Measurements from ENCODE around the gene USP25. TPM values are rescaled to one million over a fixed set of nuclear protein-coding genes. Genes with fewer than 3 reads are reported as not detected.

Gene USP25
- polyA plus RNA-seq, 1 donor (not counting 4 experiments of a cell fraction or from before 2014, with no cell fraction given): 17.8 TPM

DNA sequence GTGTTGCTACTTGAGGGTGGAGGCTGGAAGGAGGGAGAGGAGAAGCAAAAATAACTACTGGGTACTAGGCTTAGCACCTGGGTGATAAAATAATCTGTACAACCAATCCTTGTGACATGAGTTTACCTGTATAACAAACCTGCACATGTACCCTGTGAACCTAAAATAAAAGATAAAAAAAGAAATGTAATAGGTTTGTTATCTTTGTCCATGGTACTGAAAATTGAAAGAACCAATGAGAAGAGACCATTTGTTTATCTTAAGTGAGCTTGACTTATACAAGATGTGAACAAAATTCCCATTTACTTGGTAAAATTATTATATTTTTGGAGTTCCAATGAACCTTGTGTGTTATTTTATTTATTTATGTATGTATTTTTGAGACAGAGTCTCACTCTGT lies 11.1 kb upstream of the USP25 start:
- Histone ChIP-seq H2AFZ (ENCODE audit: control insufficient read depth, low read length) (no peak overlapping the region), H3K4me3 (ENCODE audit: control insufficient read depth in 2 of 3, extremely low read depth in 1 of 3, insufficient read depth in 2 of 3, low read depth in 1 of 3, low read length in 3 of 3) (no peak overlapping the region), H4K20me1 (ENCODE audit: control insufficient read depth, extremely low read depth, insufficient read depth, low read length) (no peaks in the 10 kb centered on the region), H3K27me3 (ENCODE audit: control insufficient read depth, extremely low read depth, insufficient read depth, low read length) (no peaks in the 10 kb centered on the region), H3K9me1 (ENCODE audit: control insufficient read depth, extremely low read depth, insufficient read depth, low read length) (no peaks in the 10 kb centered on the region), H3K9me3 (ENCODE audit: control insufficient read depth, low read depth, low read length) (no peaks in the 10 kb centered on the region), H3K4me2 (ENCODE audit: control insufficient read depth, extremely low read depth, insufficient read depth, low read depth, low read length) (no peak overlapping the region), H3K79me2 (ENCODE audit: control insufficient read depth, insufficient read depth, low read length) (no peaks in the 10 kb centered on the region), H3K9ac (ENCODE audit: control insufficient read depth, extremely low read depth, insufficient read depth, low read length) (no peak overlapping the region), H3K4me1 (ENCODE audit: control insufficient read depth, extremely low read depth, insufficient read depth, low read length) (no peaks in the 10 kb centered on the region), H3K27ac (ENCODE audit: control insufficient read depth, insufficient read depth, low read length) (no peak overlapping the region), H3K36me3 (ENCODE audit: control insufficient read depth in 2 of 2, extremely low read depth in 1 of 2, insufficient read depth in 2 of 2, low read length in 2 of 2) (no peaks in the 10 kb centered on the region)
- DNase-seq (ENCODE audit: low read depth, low spot score) (no peak), FAIRE-seq (no peak)
- dilution Hi-C loops (cut with MboI; ENCODE audit: extremely low pct_ligation_motif_present, low sequenced_read_pairs): no loop called here
- TF ChIP-seq, protein P1, sequence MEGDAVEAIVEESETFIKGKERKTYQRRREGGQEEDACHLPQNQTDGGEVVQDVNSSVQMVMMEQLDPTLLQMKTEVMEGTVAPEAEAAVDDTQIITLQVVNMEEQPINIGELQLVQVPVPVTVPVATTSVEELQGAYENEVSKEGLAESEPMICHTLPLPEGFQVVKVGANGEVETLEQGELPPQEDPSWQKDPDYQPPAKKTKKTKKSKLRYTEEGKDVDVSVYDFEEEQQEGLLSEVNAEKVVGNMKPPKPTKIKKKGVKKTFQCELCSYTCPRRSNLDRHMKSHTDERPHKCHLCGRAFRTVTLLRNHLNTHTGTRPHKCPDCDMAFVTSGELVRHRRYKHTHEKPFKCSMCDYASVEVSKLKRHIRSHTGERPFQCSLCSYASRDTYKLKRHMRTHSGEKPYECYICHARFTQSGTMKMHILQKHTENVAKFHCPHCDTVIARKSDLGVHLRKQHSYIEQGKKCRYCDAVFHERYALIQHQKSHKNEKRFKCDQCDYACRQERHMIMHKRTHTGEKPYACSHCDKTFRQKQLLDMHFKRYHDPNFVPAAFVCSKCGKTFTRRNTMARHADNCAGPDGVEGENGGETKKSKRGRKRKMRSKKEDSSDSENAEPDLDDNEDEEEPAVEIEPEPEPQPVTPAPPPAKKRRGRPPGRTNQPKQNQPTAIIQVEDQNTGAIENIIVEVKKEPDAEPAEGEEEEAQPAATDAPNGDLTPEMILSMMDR (optimal IDR thresholded peaks at IDR 0.05 in 1 of 3, IDR thresholded peaks at IDR 0.05 in 1 of 3, conservative IDR thresholded peaks at IDR 0.05 in 1 of 3; ENCODE audit: extremely low read depth in 1 of 3, insufficient read depth in 2 of 3, low read length in 3 of 3): no peak
- TF ChIP-seq EZH2 (IDR thresholded peaks at IDR 0.05; ENCODE audit: low read length): no peak

GRCh38 chr21:15719976-15720375 lies 9.8 kb upstream of the USP25 start:
- no peaks in the 10 kb centered on the region for H3K9me1 ChIP-seq (ENCODE audit: control insufficient read depth, extremely low read depth, insufficient read depth, low read length)
- TF ChIP-seq, protein P1 (optimal IDR thresholded peaks at IDR 0.05 in 1 of 3, IDR thresholded peaks at IDR 0.05 in 1 of 3, conservative IDR thresholded peaks at IDR 0.05 in 1 of 3; ENCODE audit: extremely low read depth in 1 of 3, insufficient read depth in 2 of 3, low read length in 3 of 3): no peak
- no peak for TF ChIP-seq EZH2 (IDR thresholded peaks at IDR 0.05; ENCODE audit: low read length)
- no peak overlapping the region for H3K4me3 ChIP-seq (ENCODE audit: control insufficient read depth in 2 of 3, extremely low read depth in 1 of 3, insufficient read depth in 2 of 3, low read depth in 1 of 3, low read length in 3 of 3)
- no peak overlapping the region for H3K9ac ChIP-seq (ENCODE audit: control insufficient read depth, extremely low read depth, insufficient read depth, low read length)
- H3K36me3 ChIP-seq (ENCODE audit: control insufficient read depth in 2 of 2, extremely low read depth in 1 of 2, insufficient read depth in 2 of 2, low read length in 2 of 2): no peaks in the 10 kb centered on the region
- H3K27ac ChIP-seq (ENCODE audit: control insufficient read depth, insufficient read depth, low read length): no peak overlapping the region
- H3K4me2 ChIP-seq (ENCODE audit: control insufficient read depth, extremely low read depth, insufficient read depth, low read depth, low read length): no peak overlapping the region
- dilution Hi-C loops (cut with MboI; ENCODE audit: extremely low pct_ligation_motif_present, low sequenced_read_pairs): no loop called here
- no peaks in the 10 kb centered on the region for H3K27me3 ChIP-seq (ENCODE audit: control insufficient read depth, extremely low read depth, insufficient read depth, low read length)
- H3K4me1 ChIP-seq (ENCODE audit: control insufficient read depth, extremely low read depth, insufficient read depth, low read length): no peaks in the 10 kb centered on the region
- no peak for DNase-seq (ENCODE audit: low read depth, low spot score)
- H3K79me2 ChIP-seq (ENCODE audit: control insufficient read depth, insufficient read depth, low read length): no peaks in the 10 kb centered on the region
- no peak overlapping the region for H2AFZ ChIP-seq (ENCODE audit: control insufficient read depth, low read length)
- no peak for FAIRE-seq
- no peaks in the 10 kb centered on the region for H3K9me3 ChIP-seq (ENCODE audit: control insufficient read depth, low read depth, low read length)
- H4K20me1 ChIP-seq (ENCODE audit: control insufficient read depth, extremely low read depth, insufficient read depth, low read length): no peaks in the 10 kb centered on the region
